LNCAP (cell line): Measurements from ENCODE around the gene CCDC127.

ENCODE experiments used
- TF ChIP-seq, protein P1 (sequence below): fragments of 450-650 bp; IDR thresholded peaks from 2 replicates; pipeline ENCODE4 v1.5.1; 2017; ENCODE audit warnings: mild to moderate bottlenecking

Gene CCDC127

DNA sequence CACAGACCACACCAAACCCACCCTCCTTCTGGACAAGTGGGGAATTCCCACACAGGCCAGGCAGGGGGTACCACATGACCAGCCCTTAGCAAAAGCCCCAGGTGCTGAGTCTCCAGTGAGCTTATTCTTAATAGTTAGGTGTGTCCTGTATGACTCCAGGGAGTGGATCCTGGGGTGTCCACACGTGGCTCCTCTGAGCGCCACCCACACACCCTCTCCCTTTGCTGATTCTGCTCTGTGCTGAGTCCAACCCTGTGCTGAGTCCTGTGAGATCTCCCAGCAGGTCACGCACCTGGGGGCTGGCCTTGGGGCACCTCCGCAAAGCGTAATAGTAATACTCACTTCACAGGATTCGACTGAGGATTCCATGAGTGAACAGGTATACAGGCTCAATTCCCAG is 14.0 kb downstream of the CCDC127 start:
- TF ChIP-seq, protein P1, sequence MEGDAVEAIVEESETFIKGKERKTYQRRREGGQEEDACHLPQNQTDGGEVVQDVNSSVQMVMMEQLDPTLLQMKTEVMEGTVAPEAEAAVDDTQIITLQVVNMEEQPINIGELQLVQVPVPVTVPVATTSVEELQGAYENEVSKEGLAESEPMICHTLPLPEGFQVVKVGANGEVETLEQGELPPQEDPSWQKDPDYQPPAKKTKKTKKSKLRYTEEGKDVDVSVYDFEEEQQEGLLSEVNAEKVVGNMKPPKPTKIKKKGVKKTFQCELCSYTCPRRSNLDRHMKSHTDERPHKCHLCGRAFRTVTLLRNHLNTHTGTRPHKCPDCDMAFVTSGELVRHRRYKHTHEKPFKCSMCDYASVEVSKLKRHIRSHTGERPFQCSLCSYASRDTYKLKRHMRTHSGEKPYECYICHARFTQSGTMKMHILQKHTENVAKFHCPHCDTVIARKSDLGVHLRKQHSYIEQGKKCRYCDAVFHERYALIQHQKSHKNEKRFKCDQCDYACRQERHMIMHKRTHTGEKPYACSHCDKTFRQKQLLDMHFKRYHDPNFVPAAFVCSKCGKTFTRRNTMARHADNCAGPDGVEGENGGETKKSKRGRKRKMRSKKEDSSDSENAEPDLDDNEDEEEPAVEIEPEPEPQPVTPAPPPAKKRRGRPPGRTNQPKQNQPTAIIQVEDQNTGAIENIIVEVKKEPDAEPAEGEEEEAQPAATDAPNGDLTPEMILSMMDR = no peak

DNA sequence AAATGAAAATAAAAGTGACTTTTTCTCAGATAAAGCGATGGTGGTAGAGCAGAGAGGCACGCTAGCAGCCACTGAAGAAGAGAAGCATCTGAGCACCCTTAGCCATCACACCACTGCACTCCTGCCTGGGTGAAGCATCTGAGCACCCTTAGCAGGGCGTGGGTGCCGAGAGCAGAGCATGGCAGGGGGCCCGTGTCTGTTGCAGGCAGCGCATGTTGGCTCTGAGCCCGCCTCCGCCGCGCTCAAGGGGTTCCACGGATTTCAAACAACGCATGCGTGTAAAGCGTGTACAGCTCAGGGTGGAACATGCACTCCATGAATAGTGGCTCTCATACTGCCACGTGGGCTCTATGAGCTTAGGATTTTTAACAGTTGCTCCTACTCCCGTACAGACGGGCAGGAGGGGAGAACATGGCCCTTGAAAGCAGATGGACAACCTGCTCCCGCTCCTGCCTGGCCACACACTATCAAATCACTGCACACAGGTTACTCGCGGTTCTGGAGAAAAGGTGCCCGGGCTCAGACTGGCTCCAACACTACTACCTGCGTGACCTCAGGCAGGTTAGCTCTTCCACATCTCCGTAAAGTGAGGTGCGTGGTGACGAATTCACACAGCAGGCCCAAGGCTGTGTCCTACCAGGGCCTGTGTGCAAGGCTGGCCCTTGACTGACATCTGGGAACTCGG is 14.6 kb downstream of the CCDC127 start:
- TF ChIP-seq, protein P1 = no peak

DNA sequence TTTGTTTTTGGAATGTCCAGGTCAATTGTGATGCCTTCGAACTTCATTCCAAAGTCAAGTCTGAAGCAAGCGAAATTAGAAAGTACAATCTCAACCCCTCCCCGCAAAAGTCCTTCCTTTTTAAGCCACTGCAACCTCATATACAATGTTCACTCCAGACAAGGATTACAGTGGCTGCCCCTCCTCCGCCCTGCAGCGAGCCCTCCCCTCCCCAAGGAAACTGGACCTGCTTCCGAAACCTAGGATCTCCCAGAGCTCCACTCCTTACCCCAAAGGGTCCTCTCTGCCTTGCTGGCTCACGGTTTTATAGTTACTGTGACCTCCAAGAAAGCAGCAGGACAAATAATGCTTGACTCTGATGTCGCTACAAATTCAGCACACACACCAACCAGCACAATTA is 16.3 kb downstream of the CCDC127 start:
- TF ChIP-seq, protein P1 = no peak

DNA sequence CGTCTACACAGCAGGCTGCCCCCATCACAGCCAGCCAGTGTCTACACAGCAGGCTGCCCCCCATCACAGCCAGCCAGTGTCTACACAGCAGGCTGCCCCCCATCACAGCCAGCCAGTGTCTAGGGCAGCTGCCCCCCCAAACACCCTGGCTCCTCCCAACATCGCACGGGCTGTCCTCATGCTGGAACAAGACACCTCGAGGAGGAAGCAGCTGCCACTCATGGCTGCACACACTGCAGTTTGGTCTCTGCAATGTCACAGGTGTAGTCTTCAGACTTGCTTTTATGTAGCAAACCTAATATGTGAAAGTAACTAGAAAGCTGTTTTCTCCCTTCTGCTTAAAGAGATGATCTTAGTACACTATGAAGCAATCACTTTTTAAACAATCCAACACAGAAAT is 17.0 kb downstream of the CCDC127 start:
- TF ChIP-seq, protein P1 = no peak

DNA sequence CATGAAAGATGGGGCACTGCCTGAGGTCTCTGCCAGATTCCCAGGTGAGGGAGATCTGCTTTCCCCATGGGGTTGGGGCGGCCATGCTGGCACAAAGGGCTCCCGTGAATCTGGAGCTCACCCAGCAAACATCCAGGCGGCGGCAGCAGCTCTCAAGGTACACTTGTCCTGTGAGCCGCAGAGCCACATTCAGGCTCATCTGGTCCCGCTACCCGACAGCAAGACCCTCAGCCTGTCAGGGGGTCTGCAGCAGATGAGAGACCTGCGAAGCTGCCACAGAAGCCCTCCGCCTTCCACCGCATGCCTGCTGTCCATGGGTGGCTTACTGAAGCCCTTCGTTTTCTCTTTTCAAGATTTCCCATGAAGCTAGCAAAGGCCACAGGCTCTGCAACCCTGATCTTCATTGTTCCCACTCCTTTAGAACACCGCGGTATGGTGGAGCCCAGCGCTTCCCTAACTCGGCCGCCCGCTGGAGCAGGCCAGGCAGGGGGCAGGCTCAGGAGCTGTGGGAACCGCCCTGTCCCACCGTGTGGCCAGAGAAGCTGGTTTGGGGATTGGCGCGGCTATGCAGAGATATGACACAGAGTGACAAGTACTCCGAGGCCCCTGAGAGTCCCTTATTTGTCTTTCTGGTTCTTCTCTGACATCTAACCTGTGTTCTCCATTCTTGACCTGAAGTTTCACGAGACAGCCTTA is 17.9 kb downstream of the CCDC127 start:
- TF ChIP-seq, protein P1 = no peak

DNA sequence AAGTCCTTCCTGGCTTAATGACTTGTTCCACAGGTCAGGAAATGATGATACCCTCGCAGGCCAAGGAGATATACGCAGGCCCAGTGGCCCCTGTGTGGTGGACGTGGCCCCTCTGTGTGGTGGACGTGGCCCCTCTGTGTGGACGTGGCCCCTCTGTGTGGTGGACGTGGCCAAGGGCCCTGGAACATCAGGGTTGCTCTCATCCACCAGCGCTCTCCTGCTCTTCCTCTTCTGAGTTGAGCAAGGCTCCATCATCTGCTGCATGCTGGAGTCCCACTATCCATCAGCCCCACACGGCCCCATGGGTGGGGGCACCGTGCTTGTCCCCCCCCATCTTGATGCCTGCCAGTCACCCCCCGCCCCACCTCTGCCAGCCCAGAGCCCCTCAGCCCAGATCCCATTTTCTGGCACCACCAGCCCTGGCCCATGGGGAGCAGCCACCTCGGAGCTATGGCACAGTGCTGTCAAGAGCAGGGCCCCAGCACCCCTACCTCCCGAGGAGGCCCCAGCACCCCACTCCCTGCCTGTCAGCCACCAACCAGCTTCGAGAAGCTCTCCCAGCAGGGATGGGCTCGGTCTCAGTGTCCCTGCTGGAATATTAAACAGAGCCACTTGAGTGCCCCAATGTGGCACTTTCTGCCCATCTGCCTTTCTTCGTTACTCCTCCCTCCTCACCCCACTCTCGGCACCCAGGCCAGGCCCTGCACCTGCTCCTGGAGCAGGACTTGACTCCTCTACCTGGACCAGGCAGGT is 18.6 kb downstream of the CCDC127 start:
- TF ChIP-seq, protein P1 = no peak

DNA sequence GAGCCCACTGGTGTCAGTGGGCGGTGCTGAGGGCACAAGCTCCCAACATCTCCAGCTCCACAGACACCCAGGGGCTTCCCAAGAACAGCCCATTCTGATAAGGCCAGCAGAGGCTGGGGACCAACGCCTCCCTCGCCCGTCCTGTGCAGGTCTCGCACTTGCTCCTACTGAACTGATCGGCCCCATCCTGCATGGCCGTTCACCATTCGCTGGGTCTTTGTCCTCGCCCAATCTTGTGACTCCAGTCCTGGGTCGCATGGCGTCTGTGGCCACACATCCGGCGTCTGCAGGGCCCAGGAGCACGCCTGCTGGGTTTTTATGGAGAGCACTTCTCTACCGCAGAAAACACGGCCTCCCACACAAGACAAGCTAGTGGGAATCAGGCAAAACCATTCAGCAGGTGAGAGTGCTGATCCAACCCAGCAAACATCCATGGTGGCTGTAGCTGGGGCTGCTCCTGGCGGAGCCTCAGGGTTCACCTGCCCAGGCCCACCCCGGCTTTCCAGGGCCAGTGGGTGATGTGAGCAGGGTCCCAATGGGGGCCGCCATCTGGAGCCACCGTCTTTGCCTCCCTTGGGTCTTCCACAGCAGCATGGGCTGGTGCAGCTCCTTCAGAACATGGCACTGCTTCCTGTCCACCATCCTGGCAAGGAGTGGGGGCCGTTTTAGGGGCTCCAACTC is 19.3 kb downstream of the CCDC127 start:
- TF ChIP-seq, protein P1 = no peak
